Ovary (tissue), 9 donors: ENCODE results near the gene HECW1. TPM values are rescaled to one million over a fixed set of nuclear protein-coding genes. Genes with fewer than 3 reads are reported as not detected.
"Not testable (repeated sequence)": the region's sequence is repeated elsewhere in the genome, so short reads cannot be mapped to it uniquely, and the experiment has no call there.

Experiments
- DNase-seq, 5 donors: peaks; one replicate each; pipeline ENCODE4 v3.0.0-alpha.2; 2019 to 2020
- H3K27ac ChIP-seq, 2 donors: fragments of 200-600 bp; one replicate each; pipeline versions ENCODE4 v1.5.1 to v1.8.0; 2019 to 2022
- H3K27me3 ChIP-seq: fragments of 200-600 bp; one replicate; pipeline ENCODE4 v1.8.0; 2022
- H3K36me3 ChIP-seq: fragments of 200-600 bp; sonication (generic); one replicate; pipeline ENCODE4 v1.5.1; 2019
- H3K4me1 ChIP-seq: one replicate; pipeline ENCODE4 v1.8.1; 2013; ENCODE audit warnings: mild to moderate bottlenecking, moderate library complexity; ENCODE audit not compliant: insufficient read depth
- H3K4me3 ChIP-seq: fragments of 200-600 bp; sonication (generic); one replicate; pipeline ENCODE4 v1.5.1; 2017
- H3K9me3 ChIP-seq, 2 donors: fragments of 200-600 bp in 1 of 2; sonication (generic) in 1 of 2; one replicate each; pipeline versions ENCODE4 v1.5.1 to v1.8.1; 2013 to 2019; ENCODE audit warnings: mild to moderate bottlenecking in 1 of 2, moderate library complexity in 1 of 2
- CTCF ChIP-seq, 3 donors: fragments of 450-650 bp in 2 of 3; fragments of 200-600 bp in 1 of 3; IDR thresholded peaks; one replicate each; pipeline versions ENCODE4 v1.5.1 to v1.8.0; 2016 to 2022; ENCODE audit warnings: antibody characterized with exemption in 3 of 3, mild to moderate bottlenecking in 1 of 3
- EP300 ChIP-seq: sonication (generic); formaldehyde crosslinking; IDR thresholded peaks from one replicate; pipeline ENCODE4 v1.6.1; 2017; ENCODE audit warnings: antibody characterized with exemption
- POLR2A ChIP-seq: fragments of 450-650 bp; IDR thresholded peaks from one replicate; pipeline ENCODE4 v1.6.1; 2017; ENCODE audit warnings: antibody characterized with exemption, mild to moderate bottlenecking, moderate library complexity
- WGBS, 3 donors: extraction: QIAGEN DNeasy Blood & Tissue Kit in 1 of 3; methylation state at CpG; one replicate each; pipeline versions ENCODE4 v1.1.5 to v1.1.7; 2013 to 2017; 5-methylcytosine and 5-hydroxymethylcytosine counted together
- intact Hi-C, 4 donors: fragments of 100-400 bp; cut with DNase I; formaldehyde crosslinking; loops; one replicate each; pipeline versions ENCODE4 v1.11.0 to v1.15.1; 2022 to 2023
- polyA plus RNA-seq, 2 donors: library from polyadenylated mRNA; stranded (reverse); fragments of 200-250 nt in 1 of 2; fragments of 350-450 nt in 1 of 2; fragmentation: Illumina TruSeq in 1 of 2; extraction: RNeasy Lipid Tissue Mini Kit (QIAGEN cat#74804) in 1 of 2; gene quantifications; one replicate each; pipeline ENCODE4 v1.2.3, GENCODE V29; 2013 to 2014
- total RNA-seq, 7 donors: library from RNA; depleted of rRNA in 2 of 7; stranded (reverse); fragments of >200 nt in 2 of 7; fragmentation: NEBNext Ultra II Directional in 3 of 7; extraction: Animal tissue kit (Norgen Biotek cat#: 25700) in 3 of 7; gene quantifications; one replicate each; pipeline versions ENCODE4 v1.1.0 to v1.2.4, GENCODE V29; 2016 to 2023
- donor health status: DM: no; HTN: no; CAD: no; lungs with moderate emphysema.
- donor health status: DM: no; HTN: no; CAD: no.
- donor health status: Bipolar disorder and iron deficiency.
- donor health status: DM: yes; HTN: yes; CAD: no.
- donor health status: DM: no; HTN: no; CAD: no.
- donor health status: DM: yes; HTN: yes; CAD: no.

HECW1 gene
- total and polyA plus RNA-seq, 9 donors: 0.31 to 6.4 (median 1.8) TPM; not detected in 1

- TF ChIP-seq EP300 (no peak), POLR2A (no peak), CTCF (IDR thresholded peaks at IDR 0.05) (no peak)
- Histone ChIP-seq H3K27me3 (no peaks in the 10 kb centered on the region), H3K36me3 (no peaks in the 10 kb centered on the region), H3K4me1 (peaks cover 9% of the 10 kb centered on the region), H3K9me3 (no peaks in the 10 kb centered on the region), H3K27ac (no peak overlapping the region), H3K4me3 (no peak overlapping the region)
- WGBS, 3 donors: 79 to 97% (median 83%) methylated on average over 2 of the region's 2 CpGs
- intact Hi-C loops: no loop called here
- DNase-seq: no peak
Measured at GRCh38 chr7:43594020-43594419, 481.6 kb downstream of the HECW1 start.

GRCh38 chr7:43596426-43596825 is 484.0 kb downstream of the HECW1 start:
- H3K4me3 ChIP-seq, H3K27ac ChIP-seq, H3K9me3 ChIP-seq, H3K27me3 ChIP-seq, H3K36me3 ChIP-seq, H3K4me1 ChIP-seq, DNase-seq, intact Hi-C loops: not testable (repeated sequence)
- 65 to 69% (median 69%) methylated on average over 5 of the region's 5 CpGs for WGBS, 3 donors

GRCh38 chr7:43600056-43600455 is 487.6 kb downstream of the HECW1 start:
- no peaks in the 10 kb centered on the region for H3K9me3 ChIP-seq
- H3K27ac ChIP-seq: no peak overlapping the region
- intact Hi-C loops: no loop called here
- H3K36me3 ChIP-seq: no peaks in the 10 kb centered on the region
- no peaks in the 10 kb centered on the region for H3K4me1 ChIP-seq
- no peaks in the 10 kb centered on the region for H3K27me3 ChIP-seq
- TF ChIP-seq POLR2A: no peak
- TF ChIP-seq CTCF (IDR thresholded peaks at IDR 0.05): no peak
- no peak for TF ChIP-seq EP300
- no peak for DNase-seq
- H3K4me3 ChIP-seq: no peak overlapping the region
- WGBS, 3 donors: 96 to 97% (median 96%) methylated on average over 3 of the region's 3 CpGs

GRCh38 chr7:43602256-43602655 is 489.8 kb downstream of the HECW1 start:
- no peaks in the 10 kb centered on the region for H3K9me3 ChIP-seq
- TF ChIP-seq EP300: no peak
- no peak for TF ChIP-seq CTCF (IDR thresholded peaks at IDR 0.05)
- TF ChIP-seq POLR2A: no peak
- DNase-seq: no peak
- no peak overlapping the region for H3K4me3 ChIP-seq
- H3K36me3 ChIP-seq: no peaks in the 10 kb centered on the region
- intact Hi-C loops: no loop called here
- H3K27ac ChIP-seq: no peak overlapping the region
- 54 to 65% (median 56%) methylated on average over 1 of the region's 1 CpG for WGBS, 3 donors
- H3K4me1 ChIP-seq: no peaks in the 10 kb centered on the region
- H3K27me3 ChIP-seq: no peaks in the 10 kb centered on the region

GRCh38 chr7:43604251-43604650 is 491.8 kb downstream of the HECW1 start:
- H3K36me3 ChIP-seq: no peaks in the 10 kb centered on the region
- no peak overlapping the region for H3K27ac ChIP-seq
- intact Hi-C loops: no loop called here
- no peak for TF ChIP-seq EP300
- TF ChIP-seq POLR2A: no peak
- no peak for TF ChIP-seq CTCF (IDR thresholded peaks at IDR 0.05)
- no peak for DNase-seq
- no peaks in the 10 kb centered on the region for H3K4me1 ChIP-seq
- H3K27me3 ChIP-seq: no peaks in the 10 kb centered on the region
- no peaks in the 10 kb centered on the region for H3K9me3 ChIP-seq
- no peak overlapping the region for H3K4me3 ChIP-seq
- WGBS, 3 donors: 91 to 98% (median 95%) methylated on average over 1 of the region's 1 CpG
